LNCAP (cell line): ENCODE measurements around the gene TBCD.

Source experiments
- CTCF ChIP-seq: fragments of 450-650 bp; IDR thresholded peaks from 2 replicates; pipeline ENCODE4 v1.5.1; 2017; ENCODE audit warnings: mild to moderate bottlenecking

The TBCD gene

DNA sequence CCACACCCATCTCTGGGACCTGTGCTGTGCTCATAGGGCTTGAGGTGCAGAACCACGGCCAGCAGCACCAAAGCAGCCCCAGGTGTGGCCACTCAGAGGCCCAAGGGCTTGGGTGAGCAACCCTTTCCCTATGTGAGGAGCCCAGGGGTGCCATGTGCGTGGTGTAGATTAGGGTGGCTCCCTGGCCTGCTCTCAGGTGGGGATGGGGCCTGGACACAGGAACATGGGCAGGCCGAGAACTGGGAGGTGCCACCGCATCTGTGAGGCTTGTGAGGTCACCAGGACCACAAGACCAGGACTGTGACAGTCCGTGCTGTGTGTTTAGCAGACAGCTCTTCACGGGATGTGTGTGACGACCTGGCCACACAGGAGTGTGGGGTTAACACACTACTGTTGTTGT lies 191.5 kb downstream of the TBCD start:
- no peak for TF ChIP-seq CTCF

- TF ChIP-seq CTCF: no peak
Observed at GRCh38 chr17:82943751-82944150, 191.9 kb downstream of the TBCD start.

GRCh38 chr17:82944990-82945389 lies 193.1 kb downstream of the TBCD start:
- TF ChIP-seq CTCF: no peak

- TF ChIP-seq CTCF: no peak
Observed at GRCh38 chr17:82946081-82946480, 194.2 kb downstream of the TBCD start.

DNA sequence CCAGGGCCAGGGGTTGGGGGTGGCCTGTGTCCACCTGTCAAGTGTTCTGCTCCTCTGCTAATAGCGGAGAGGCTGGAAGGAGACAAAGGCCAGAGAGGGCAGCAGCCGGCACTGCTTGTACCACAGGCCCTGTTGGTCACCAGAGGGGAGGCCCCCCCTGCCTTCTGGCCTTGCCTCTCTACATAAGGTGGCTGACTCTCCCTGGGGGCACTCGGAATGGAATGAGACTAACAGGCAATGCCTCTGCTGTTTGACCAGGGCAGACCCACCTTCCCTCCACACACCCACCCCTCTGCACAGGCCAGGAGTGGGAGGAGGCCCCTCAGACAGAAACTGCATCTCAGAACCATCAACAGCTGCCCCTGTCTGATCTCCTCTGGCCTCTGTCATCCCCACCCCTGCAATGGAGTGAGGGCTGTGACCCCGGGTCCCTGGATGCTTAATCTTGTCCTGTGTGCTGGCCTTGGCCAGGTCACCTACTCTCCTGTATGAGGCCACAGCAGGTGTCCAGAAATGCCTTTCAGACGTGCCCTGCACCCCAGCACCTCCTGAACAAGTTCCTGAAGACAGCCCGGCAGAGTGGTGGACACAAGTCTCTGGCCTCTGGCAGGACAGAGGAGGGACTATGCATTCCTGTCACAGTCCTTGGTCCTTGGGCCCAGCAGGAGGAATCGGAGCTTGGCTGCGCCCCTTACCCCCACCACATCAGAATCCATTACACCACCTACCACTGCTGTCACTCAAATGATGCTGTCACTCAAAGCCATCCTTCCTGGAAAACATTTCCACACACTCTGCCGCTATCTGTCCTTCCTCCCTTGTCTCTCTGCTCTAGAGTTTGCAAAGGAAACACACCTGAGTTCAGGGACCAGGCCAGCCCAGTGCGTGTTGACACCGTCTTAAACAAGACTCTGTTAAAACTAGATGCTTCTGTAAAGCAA lies 195.5 kb downstream of the TBCD start:
- no peak for TF ChIP-seq CTCF

GRCh38 chr17:82948081-82948511 lies 196.2 kb downstream of the TBCD start:
- no peak for TF ChIP-seq CTCF

GRCh38 chr17:82948957-82949356 lies 197.1 kb downstream of the TBCD start:
- TF ChIP-seq CTCF: no peak
